GM12878 (cell line): ENCODE data around the gene SOX9. TPM values are rescaled to one million over a fixed set of nuclear protein-coding genes. Genes with fewer than 3 reads are reported as not detected.

Experiments
- ATAC-seq: fragments of 200-7000 bp; cut with Tn5 transposase; 3 replicates; pipeline ENCODE4 v1.9.1; 2020; ENCODE audit warnings: mild to moderate bottlenecking, moderate library complexity
- BruUV-seq: library from RNA; stranded (reverse); fragments of 400-500 nt; replicated peaks from 2 replicates; lab custom pipeline; 2021; lab: Mats Ljungman, UMichigan
- CTCF ChIA-PET: fragments of 300-600 bp; sonication (Branson Sonifier 250); formaldehyde crosslinking; extraction: SDS; loops from one replicate; lab custom pipeline; 2021; ENCODE audit warnings: inconsistent platforms; lab: Yijun Ruan, JAX
- POLR2A ChIA-PET: fragments of 350-600 bp; formaldehyde crosslinking; extraction: SDS; loops from one replicate; lab custom pipeline; 2021; ENCODE audit warnings: inconsistent platforms; lab: Charles Lee
- RAD21 ChIA-PET: fragments of 300-600 bp; sonication (Branson Sonifier 250); formaldehyde crosslinking; loops from one replicate; lab custom pipeline; 2023; ENCODE audit warnings: antibody characterized with exemption; ENCODE audit not compliant: unreplicated experiment; lab: Charles Lee
- SMC1A ChIA-PET: fragments of 300-600 bp; sonication (Branson Sonifier 250); formaldehyde crosslinking; loops from one replicate; lab custom pipeline; 2023; ENCODE audit not compliant: unreplicated experiment, uncharacterized antibody; lab: Charles Lee
- DNase-seq: peaks from one replicate; pipeline ENCODE4 v3.0.0-alpha.2; 2011; ENCODE audit warnings: low read depth, low spot score
- FAIRE-seq: peaks from 3 replicates; lab custom pipeline; 2011; peaks lifted over from hg19 to GRCh38; lab: Jason Lieb, UNC
- H2AFZ ChIP-seq: 2 replicates; pipeline ENCODE4 v1.6.0; 2011; ENCODE audit warnings: low read depth, low read length, control low read depth; ENCODE audit not compliant: control insufficient read depth
- H3K27ac ChIP-seq: 2 replicates; pipeline ENCODE4 v1.5.1; 2011; ENCODE audit warnings: control low read depth; ENCODE audit not compliant: control insufficient read depth, insufficient read depth
- H3K27me3 ChIP-seq, 2 experiments: replicated peaks in 1 of 2; 2 replicates each; pipeline versions ENCODE4 v1.6.0 to v1.6.1; 2011; ENCODE audit warnings: low read length in 1 of 2; ENCODE audit not compliant: control insufficient read depth in 2 of 2, insufficient read depth in 2 of 2
- H3K36me3 ChIP-seq, 2 experiments: 2 replicates each; pipeline ENCODE4 v1.5.1; 2011; ENCODE audit warnings: low read length in 1 of 2; ENCODE audit not compliant: control insufficient read depth in 2 of 2, insufficient read depth in 2 of 2
- H3K4me1 ChIP-seq: 2 replicates; pipeline ENCODE4 v1.6.1; 2011; ENCODE audit warnings: mild to moderate bottlenecking, low read length, moderate library complexity, mixed read lengths; ENCODE audit not compliant: control insufficient read depth, insufficient read depth
- H3K4me2 ChIP-seq: 2 replicates; pipeline ENCODE4 v1.6.0; 2011; ENCODE audit warnings: control low read depth; ENCODE audit not compliant: control insufficient read depth, insufficient read depth
- H3K4me3 ChIP-seq: fragments of 200-600 bp; sonication (generic); 2 replicates; pipeline ENCODE4 v1.5.1; 2016
- H3K79me2 ChIP-seq: 2 replicates; pipeline ENCODE4 v1.6.0; 2011; ENCODE audit warnings: low read length; ENCODE audit not compliant: control insufficient read depth, insufficient read depth
- H3K9ac ChIP-seq: 2 replicates; pipeline ENCODE4 v1.8.0; 2011; ENCODE audit warnings: low read length, control low read depth, mixed read lengths; ENCODE audit not compliant: control insufficient read depth, insufficient read depth
- H3K9me3 ChIP-seq: replicated peaks from 3 replicates; pipeline ENCODE4 v1.5.1; 2011; ENCODE audit warnings: mild to moderate bottlenecking, low read length; ENCODE audit not compliant: control insufficient read depth, insufficient read depth
- H4K20me1 ChIP-seq: 2 replicates; pipeline ENCODE4 v1.6.0; 2011; ENCODE audit not compliant: control insufficient read depth, insufficient read depth
- MXI1 ChIP-seq: fragments of 150-350 bp; IDR thresholded peaks from 2 replicates; pipeline ENCODE4 v1.6.1; 2011; ENCODE audit warnings: low read depth, mild to moderate bottlenecking, inconsistent platforms, low read length, improper control_type of control experiment
- NBN ChIP-seq: fragments of 450-650 bp; IDR thresholded peaks from 2 replicates; pipeline ENCODE4 v1.6.1; 2016
- RFX5 ChIP-seq: IDR thresholded peaks from 2 replicates; pipeline ENCODE4 v1.6.1; 2011; ENCODE audit warnings: low read depth, low read length, improper control_type of control experiment
- TCF12 ChIP-seq: IDR thresholded peaks from 2 replicates; pipeline ENCODE4 v1.6.1; 2011; ENCODE audit warnings: low read depth, mild to moderate bottlenecking, low read length
- WGBS: methylation state at CpG from one replicate; pipeline ENCODE4 v1.1.6; 2016; ENCODE audit warnings: low lambda C conversion rate; ENCODE audit not compliant: insufficient replicate concordance, insufficient coverage; ENCODE audit errors: missing lambda C conversion rate; 5-methylcytosine and 5-hydroxymethylcytosine counted together
- in situ Hi-C: fragments of 300-500 bp; cut with MboI; formaldehyde crosslinking; loops from 9 replicates; pipeline ENCODE4 v1.14.3; 2018; ENCODE audit warnings: mixed read lengths
- intact Hi-C: fragments of 100-400 bp; cut with micrococcal nuclease; formaldehyde crosslinking; loops from one replicate; pipeline ENCODE4 v1.14.2; 2022; ENCODE audit not compliant: unreplicated experiment
- polyA plus RNA-seq, 11 experiments: library from polyadenylated mRNA; depleted of rRNA in 4 of 11; unstranded in 6 of 11; stranded (reverse) in 5 of 11; fragments of >200 nt; fragmentation: Nextera tagmentation in 4 of 11; fragmentation: Illumina TruSeq in 1 of 11; extraction: Ambion mirVana in 4 of 11; extraction: Trizol in 1 of 11; gene quantifications; 1 replicate in 1 of 11; 2 replicates in 10 of 11; pipeline versions ENCODE4 v1.2.1 to v1.2.3, GENCODE V29; 2011 to 2016; ENCODE audit warnings: inconsistent platforms in 2 of 11, missing spikeins in 2 of 11, low read depth in 1 of 11
- total RNA-seq, 4 experiments: library from RNA; depleted of rRNA in 3 of 4; stranded (reverse); fragments of >200 nt in 3 of 4; fragmentation: Illumina TruSeq in 1 of 4; extraction: Trizol in 1 of 4; gene quantifications; 2 replicates each; pipeline versions ENCODE4 v1.2.1 to v1.2.3, GENCODE V29; 2013 to 2021
- TF ChIP-seq, protein P1 (sequence below): fragments of 150-350 bp; IDR thresholded peaks from 2 replicates; pipeline ENCODE4 v1.6.1; 2016; ENCODE audit warnings: low read depth, low read length

Gene SOX9
- total and polyA plus RNA-seq, 10 of the 15 experiments (the other 5 are each of a cell fraction or from before 2014, with no cell fraction given): 1.2 to 19.0 (median 5.5) TPM

DNA sequence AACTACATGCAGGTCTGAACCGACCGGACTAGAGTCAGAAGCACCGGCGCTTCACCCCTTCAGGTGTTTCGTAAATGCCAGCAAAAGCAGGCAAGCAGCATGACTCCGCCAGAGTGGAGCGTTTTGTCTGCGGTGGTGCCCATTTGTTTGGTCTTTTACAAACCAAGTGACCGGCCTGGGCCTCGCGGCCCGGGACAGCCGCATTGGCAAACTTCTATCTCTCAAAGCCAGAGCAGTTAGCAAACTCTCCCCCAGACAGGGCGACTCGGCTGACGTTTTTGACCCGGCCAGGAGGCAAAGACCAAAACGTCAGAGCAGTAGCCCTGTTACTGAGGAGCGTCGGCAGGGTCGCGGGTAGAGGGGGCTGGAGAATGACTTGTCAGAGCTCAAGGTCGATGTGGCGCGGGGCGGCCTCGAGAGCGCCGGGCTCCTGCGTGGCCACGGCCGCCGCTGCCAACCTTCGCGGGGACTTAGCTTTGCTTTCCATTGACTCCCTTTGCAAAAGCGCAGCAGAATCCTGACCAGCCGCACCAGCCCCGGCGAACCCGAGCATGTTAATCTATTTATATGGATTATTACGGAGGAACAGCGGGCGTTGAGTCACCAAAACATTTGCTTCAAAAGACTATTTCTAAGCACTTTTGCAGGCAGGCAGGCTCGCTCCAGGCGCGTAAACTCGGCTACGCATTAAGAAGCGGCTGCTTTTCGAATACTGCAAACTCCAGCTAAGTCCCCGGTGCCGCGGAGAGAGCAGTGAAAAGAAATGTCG lies 763 bp upstream of the SOX9 start:
- peaks cover 9 to 17% of the 10 kb centered on the region in 2 experiments for H3K27me3 ChIP-seq
- SMC1A ChIA-PET: interaction anchor here (0.6 to 3.0 kb wide), 24 partner anchors 13 to 1353 kb away, joined by 3 to 16 read pairs (median 4); no protein-coding TSS in a partner anchor
- peak overlapping the region; percentile 69; the same call in 1 of the 2 replicates for H2AFZ ChIP-seq
- no TSS peak for BruUV-seq
- no peaks in the 10 kb centered on the region for H4K20me1 ChIP-seq
- DNase-seq (no peak), FAIRE-seq (no peak), ATAC-seq (peak; percentile 24)
- in situ Hi-C loops (loop anchor here (5.0 to 10.0 kb wide), 5 partner anchors 88 to 655 kb away; no protein-coding TSS in a partner anchor), intact Hi-C loops (loop anchor here (1.0 to 5.0 kb wide), 8 partner anchors 58 to 397 kb away; no protein-coding TSS in a partner anchor)
- H3K9me3 ChIP-seq: no peaks in the 10 kb centered on the region
- H3K4me1 ChIP-seq: peaks cover 5% of the 10 kb centered on the region
- peak overlapping the region; percentile 59; the same call in 1 of the 2 replicates for H3K4me3 ChIP-seq
- H3K4me2 ChIP-seq: peak overlapping the region; percentile 76
- H3K9ac ChIP-seq: peak overlapping the region; percentile 7; the same call in 1 of the 2 replicates
- RAD21 ChIA-PET: interaction anchor here (0.5 to 6.8 kb wide), 30 partner anchors 8 to 1033 kb away, joined by 3 to 64 read pairs (median 6); no protein-coding TSS in a partner anchor
- no peak overlapping the region for H3K27ac ChIP-seq
- POLR2A ChIA-PET: interaction anchor here (0.6 to 1.8 kb wide), 19 partner anchors 42 to 647 kb away, joined by 3 to 8 read pairs (median 3); no protein-coding TSS in a partner anchor
- peaks cover 3 to 4% of the 10 kb centered on the region in 2 experiments; a peak in 3 of 4 replicates for H3K36me3 ChIP-seq
- CTCF ChIA-PET: interaction anchor here (0.7 to 4.7 kb wide), 17 partner anchors 15 to 647 kb away, joined by 3 to 27 read pairs (median 4); no protein-coding TSS in a partner anchor
- WGBS: 40% methylated on average over 54 of the region's 54 CpGs
- H3K79me2 ChIP-seq: peaks cover 25% of the 10 kb centered on the region
- TF ChIP-seq, protein P1, sequence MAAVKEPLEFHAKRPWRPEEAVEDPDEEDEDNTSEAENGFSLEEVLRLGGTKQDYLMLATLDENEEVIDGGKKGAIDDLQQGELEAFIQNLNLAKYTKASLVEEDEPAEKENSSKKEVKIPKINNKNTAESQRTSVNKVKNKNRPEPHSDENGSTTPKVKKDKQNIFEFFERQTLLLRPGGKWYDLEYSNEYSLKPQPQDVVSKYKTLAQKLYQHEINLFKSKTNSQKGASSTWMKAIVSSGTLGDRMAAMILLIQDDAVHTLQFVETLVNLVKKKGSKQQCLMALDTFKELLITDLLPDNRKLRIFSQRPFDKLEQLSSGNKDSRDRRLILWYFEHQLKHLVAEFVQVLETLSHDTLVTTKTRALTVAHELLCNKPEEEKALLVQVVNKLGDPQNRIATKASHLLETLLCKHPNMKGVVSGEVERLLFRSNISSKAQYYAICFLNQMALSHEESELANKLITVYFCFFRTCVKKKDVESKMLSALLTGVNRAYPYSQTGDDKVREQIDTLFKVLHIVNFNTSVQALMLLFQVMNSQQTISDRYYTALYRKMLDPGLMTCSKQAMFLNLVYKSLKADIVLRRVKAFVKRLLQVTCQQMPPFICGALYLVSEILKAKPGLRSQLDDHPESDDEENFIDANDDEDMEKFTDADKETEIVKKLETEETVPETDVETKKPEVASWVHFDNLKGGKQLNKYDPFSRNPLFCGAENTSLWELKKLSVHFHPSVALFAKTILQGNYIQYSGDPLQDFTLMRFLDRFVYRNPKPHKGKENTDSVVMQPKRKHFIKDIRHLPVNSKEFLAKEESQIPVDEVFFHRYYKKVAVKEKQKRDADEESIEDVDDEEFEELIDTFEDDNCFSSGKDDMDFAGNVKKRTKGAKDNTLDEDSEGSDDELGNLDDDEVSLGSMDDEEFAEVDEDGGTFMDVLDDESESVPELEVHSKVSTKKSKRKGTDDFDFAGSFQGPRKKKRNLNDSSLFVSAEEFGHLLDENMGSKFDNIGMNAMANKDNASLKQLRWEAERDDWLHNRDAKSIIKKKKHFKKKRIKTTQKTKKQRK: no peak
- no peak for TF ChIP-seq TCF12
- TF ChIP-seq RFX5: no peak
- 0 out of 2 replicates have a peak, but pooled peaks have one; percentile 21 for TF ChIP-seq MXI1
- TF ChIP-seq NBN: 0 out of 2 replicates have a peak, but pooled peaks have one; percentile 28
